HG02759 (cell line): ENCODE measurements around the gene EPHB3.

Experiments used
- ATAC-seq: cut with Tn5 transposase; IDR thresholded peaks from one replicate; pipeline ENCODE4 v1.9.1; 2021; ENCODE audit warnings: mild to moderate bottlenecking, moderate library complexity; ENCODE audit not compliant: unreplicated experiment

EPHB3 gene

DNA sequence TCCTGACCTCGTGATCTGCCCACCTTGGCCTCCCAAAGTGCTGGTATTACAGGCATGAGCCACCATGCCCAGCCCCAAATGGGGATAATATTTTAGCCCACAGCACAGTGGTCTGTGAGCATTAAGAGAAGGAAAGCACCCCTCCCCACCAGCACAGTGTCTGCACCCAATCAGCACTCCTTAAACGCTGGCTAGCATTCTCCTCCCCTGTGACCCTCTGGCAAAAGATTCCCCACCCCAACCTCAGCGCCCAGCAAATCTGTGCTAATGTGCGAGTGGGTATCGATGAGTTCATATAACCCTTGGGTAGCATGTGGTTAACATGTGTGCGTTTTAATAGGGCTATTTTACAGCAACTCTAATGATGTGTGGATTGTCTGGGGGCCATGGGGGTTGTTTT lies 18.3 kb upstream of the EPHB3 start:
- ATAC-seq: no peak

DNA sequence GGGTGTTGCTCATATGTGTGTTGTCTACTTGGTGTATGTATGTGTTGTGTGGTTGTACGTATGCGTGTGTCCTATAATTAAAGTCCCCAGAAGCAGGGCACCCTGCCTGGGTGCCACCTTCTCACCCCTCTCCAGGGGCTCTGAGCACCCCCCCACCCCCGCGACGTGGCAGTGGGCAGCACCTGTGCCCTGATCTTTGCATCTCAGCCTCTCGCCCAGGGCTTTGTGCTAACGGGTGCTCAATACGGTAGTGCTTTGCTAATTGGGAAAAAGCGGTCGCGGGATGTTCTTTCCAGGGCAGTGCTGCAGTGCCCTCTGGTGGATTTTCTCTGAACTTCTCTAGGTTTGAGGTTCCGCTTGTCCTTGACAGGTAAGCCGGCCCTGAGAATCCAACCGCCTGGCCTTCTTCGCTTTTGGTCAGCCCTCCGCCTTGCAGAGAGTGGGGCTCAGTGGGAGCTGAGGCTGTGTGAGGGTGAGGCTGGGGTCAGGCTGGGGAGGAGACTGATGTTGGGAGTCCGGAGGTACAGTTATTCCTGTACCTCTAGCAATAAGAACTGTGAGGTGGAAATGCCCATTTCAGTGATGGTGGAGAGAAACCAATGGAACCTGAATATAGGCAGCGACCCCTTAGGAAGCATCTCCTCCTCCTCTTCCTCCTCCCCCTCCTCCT lies 17.6 kb upstream of the EPHB3 start:
- ATAC-seq: no peak

DNA sequence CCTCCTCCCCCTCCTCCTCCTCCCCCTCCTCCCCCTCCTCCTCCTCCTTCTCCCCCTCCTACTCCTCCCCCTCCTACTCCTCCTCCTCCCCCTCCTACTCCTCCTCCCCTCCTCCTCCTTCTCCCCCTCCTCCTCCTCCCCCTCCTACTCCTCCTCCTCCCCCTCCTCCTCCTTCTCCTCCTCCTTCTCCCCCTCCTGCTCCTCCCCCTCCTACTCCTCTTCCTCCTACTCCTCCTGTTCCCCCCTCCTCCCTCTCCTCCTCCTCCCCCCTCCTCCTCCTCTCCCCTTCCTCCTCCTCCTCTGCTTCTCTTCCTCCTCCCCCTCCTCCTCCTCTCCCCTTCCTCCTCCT lies 17.1 kb upstream of the EPHB3 start:
- no peak for ATAC-seq

DNA sequence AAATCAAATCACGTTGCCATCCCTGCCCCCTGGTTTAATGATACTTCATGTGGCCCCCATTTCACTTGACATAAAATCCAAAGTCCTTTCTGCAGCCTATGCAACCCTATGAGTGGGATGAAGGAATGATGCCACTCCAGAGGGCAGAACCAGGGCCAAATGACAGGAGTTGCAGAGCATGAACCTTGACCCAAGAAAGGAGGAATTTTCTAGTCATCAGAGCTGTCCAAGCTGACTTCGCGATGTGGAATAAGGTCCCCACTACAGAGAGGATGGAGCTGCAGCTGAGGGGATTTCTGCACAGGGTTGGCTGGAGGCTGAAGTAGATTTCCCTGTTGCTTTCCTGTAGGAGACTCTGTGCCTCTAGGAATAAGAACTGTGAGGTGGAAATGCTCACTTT lies 15.8 kb upstream of the EPHB3 start:
- no peak for ATAC-seq

DNA sequence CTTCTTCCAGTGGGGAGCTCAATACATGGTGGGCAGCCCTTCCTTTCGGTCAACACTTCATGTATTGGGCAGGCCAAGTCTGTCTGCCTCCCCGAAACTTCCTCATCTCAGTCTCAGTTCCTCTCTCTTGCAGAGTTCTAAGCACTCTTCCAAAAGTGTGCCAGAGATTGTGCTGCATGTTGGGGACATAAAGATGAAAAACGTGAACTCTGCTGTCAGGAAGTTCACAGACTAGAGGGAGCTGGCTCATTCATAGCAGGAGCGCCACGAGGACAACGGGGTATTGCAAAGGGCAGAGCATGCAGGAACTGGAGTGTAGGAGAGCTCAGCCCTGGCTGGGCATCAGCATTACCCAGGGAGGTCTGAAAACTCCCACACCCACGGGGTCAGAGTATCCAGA lies 15.3 kb upstream of the EPHB3 start:
- no peak for ATAC-seq

DNA sequence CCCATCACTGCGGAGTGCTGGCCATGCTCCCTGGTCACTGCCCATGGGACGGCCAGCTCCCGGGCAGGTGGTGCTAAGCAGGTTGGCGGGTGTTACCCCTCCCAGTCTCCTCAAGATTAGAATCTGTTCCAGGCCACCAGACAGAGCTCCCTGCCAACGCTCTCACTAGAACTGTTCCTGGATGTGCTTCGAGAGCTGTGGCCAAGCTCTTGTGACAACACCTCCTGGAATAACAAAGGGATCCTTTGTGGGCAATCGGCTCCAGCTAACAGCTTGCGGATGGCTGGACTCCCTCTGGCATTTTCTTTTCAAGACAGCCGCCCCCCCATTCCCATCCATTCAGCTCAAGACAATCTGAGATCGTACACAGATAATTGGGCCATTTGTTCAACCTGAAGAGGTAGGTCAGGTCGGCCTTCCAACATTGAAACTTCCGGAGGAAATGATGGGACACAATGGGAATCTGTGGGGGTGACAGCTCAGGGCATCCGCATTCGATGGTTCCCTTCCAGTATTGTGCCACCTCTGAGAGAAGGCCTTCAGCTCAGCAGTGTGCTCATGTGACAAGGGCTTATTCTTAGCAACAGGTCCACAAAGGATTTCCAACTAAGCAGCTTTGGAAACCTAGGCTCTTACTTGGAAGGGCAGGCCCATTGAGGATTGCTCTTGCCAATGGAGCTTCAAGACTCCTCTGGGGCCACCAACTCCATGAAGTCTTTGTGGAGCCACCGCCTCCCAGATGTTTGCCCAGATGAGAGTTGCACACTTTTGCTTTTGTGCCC lies 11.6 kb upstream of the EPHB3 start:
- no peak for ATAC-seq

DNA sequence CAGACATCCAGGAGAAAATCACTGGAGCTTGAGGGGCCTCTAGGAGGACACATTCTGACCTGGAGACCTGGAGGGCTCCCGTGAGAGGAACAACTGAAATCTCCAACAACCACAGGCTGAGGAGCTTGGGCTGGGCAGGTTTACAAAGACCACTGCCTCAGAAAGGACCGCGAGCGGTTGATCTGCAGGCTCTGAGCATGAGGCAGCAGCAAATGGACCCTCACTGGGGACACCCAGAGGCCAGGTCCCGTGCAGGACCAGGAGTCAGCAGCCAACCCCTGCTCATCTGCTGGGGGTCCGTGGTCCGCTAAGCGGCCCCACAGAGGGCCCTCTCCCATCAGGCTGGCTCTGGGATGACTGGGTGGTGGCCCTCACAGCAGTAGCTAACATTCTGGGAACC lies 10.5 kb upstream of the EPHB3 start:
- ATAC-seq: no peak

DNA sequence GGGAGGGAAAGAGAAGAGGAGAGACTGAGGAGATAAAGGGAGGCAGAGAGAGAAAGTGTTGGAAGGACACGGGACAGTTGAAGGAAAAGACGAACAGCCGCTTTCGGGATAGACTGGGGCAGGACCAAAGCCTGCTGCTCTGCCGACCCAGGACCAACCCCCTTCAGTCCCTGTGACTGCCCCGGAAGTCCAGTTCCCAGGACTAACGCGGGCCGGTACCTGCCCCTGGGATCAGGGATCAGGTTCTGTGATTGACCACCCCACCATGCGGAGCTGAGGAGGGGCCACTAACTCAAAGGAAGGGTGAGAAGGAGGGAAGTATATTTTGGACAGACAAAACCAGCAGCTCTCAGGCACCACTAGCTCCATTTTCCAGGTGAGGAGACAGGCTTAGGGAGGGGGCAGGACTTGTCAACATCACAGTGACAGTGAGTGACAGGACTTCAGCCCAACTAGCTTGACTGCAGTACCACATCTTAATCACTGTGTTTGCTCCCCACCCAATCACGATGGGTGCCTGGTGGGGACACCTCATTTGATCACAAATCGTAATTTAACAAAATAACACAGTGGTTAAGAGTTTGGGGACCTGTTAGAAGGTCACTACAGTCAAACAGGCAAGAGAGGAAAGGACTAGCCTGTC lies 9.8 kb upstream of the EPHB3 start:
- ATAC-seq: no peak

DNA sequence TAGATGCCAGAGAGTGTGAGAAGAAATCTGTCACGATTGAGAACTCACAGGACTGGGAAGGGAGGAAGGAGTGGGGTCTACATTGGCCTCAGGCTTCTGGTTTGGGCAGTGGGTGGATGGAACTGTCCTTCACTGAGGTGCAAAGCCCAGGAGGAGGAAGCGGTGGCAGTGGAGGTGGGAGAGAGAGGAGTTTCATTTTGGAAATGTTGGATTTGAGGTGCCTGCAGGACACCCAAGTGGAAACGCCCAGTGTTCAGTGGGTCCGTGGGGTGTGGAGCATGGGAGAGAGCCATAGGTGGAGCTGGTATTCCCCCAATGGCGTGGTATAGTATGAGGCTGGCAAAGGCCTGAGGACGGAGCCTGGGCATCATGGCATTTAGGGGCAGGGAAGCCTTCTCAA lies 9.3 kb upstream of the EPHB3 start:
- ATAC-seq: no peak

DNA sequence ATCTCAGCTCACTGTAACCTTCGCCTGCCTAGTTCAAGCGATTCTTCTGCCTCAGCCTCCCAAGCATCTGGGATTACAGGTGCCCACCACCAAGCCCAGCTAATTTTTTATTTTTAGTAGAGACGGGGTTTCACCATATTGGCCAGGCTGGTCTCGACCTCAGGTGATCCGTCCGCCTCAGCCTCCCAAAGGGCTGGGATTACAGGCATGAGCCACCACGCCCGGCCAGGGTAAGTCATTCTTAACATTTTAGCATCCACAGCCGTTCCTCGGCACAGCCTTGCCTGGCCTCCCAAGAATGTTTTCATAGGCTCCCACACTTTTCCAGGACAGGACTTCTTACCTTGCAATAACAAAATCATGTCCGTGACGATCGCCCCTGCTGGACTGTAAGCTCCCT lies 8.7 kb upstream of the EPHB3 start:
- ATAC-seq: no peak

DNA sequence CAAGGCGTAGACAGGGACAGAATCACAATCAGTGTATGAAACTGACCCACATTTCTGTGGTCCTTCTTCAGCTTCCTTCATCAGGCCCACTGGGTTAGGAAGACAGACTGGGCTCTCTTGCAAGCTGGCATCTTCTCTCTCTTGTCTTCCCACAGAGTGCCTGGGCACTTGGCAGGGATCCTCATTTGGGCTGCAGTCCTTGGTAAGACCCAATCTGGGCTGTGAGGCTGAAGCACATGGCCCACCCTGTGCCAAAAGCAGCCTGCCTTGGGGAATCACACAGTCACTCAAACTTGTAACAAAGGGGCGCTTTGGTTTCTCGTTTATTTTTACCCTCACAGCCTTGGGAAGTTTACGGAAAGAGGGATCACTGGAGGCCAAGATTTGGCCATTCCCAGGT lies 8.2 kb upstream of the EPHB3 start:
- ATAC-seq: no peak

DNA sequence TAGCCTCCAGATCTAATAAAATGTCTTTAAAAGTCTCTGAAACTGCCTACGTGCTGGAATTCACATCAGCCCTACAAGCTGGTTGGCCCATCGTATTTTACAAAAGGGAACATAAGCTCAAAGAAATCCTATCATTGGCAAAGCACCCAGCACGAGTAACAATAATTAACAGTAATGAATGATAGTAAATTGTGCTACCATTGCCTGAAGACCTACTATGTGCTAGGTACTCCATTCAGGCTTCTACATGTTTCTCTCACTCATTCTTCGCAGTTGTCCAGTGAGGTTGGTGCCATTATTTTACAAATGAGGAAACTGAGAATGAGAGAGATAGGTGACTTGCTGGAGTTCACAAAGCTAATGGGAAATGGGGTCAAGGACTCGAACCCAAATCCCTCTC lies 7.1 kb upstream of the EPHB3 start:
- no peak for ATAC-seq

DNA sequence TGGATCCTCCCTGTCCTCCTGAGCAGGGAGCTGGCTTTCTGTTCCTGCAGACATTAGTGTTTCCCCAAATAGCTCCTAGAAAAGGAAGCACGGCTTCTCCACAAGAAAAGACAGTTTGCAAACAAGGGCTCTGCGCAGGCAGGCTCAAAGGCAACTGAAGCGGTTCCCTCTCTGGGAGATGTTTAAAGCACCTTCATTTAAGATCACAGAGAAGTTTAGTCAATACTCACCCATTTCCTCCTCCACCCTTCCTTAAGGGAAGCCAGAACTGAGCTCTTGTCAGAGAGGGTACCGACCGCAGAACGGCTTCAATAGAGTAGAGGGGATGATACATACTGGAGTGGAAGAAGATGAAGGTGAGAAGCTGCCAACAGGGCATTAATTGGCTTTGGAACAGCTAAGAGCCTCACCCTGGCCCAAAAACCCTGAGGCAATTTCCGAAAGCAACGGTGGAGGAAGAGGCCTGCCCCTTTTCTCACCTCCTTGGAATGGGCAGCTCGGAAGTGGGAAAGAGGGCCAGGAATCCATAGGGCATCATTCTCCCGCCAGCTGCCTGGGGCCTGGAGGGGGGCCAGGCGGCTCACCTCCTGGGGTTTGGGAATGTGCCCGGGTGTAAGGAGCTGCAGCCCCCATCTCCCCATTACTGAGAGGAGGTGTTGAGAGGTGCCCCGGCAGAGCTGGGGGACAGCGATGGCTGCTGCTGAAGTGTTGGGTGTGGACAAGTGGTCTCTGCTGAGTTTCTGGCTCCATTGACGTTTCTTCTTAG lies 4.8 kb upstream of the EPHB3 start:
- no peak for ATAC-seq

DNA sequence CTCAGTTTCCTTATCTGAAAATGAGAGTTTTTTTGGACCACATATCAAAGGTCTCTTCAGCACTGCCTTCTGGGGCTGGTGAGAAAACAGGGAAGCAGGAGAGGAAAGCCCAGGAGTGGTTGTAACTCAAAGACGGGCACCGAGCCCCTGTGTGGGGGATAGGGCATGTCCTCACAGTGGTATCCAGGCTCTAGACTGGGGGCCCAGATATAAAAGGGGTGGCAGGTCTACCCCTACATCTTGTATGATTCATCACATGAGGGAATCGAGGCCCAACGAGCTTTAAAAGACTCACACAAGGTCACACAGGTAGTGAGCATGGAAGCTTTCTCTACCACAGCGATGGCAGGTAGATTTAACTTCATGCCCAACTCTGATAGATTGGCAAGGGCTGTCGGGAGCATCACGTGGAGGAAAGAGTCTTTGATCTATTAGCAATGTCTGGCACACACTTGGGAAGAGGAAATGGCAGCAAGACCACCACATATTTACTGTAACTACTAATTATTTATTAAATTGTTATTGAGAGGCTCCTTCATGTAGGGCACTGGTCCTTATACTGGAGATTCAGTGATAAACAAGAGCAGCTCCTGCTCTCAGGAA lies 4.1 kb upstream of the EPHB3 start:
- no peak for ATAC-seq

DNA sequence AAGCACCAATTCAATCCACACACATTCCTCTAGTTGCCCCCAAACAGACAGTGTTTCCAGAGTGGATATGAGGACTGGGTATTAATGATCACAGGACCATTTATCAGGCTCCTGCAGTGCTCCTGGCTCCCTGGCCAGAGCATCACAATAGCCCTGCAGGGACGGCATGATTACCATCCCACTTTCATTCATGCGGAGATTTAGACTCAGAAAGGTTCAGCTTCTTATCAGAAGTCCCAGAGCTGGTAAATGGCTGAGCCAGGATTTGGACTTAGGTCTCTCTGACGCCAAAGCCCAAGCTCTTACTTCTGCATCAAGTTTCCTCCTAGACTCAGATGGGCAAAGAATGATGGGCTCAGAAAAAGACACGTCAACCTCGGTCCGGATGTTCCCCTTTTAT lies 2.9 kb upstream of the EPHB3 start:
- no peak for ATAC-seq

DNA sequence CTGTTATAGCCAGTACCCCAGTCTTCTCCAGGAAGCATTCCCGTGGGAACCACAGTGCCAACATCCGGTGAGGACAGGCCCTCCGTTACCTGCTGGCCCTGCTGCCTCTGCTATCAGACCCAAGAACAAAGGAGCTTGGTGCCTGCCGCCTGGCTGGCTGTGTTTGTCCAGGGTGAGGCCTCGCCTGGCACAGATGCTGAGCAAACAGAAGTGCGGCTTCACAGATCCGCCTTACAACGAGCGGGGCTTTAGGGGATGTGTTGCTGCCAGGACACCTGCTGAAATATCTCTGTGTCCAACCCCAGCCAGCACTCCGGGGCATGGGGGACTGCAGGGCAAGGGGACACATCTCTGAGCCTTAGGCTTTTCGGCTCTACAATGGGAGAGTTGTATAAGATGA lies 2.2 kb upstream of the EPHB3 start:
- no peak for ATAC-seq

DNA sequence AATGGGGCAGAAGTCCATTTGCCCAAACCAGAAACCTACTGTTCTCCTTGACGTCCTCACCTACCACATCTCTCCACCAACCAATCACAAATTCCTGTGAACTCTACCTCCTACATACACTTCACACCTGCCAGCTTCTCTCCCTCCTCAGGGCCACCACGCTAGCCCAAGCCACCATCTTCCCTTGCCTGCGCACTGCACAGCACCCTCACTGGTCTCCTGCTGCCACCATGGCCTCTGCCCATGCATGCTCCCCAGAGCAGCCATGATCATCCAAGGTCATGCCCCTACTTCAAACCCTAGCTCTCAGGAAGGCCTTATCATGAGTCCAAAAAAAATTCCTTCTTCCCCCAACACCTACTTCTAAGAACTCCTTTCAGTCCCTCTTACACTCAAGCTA lies 1.1 kb upstream of the EPHB3 start:
- ATAC-seq: no peak

DNA sequence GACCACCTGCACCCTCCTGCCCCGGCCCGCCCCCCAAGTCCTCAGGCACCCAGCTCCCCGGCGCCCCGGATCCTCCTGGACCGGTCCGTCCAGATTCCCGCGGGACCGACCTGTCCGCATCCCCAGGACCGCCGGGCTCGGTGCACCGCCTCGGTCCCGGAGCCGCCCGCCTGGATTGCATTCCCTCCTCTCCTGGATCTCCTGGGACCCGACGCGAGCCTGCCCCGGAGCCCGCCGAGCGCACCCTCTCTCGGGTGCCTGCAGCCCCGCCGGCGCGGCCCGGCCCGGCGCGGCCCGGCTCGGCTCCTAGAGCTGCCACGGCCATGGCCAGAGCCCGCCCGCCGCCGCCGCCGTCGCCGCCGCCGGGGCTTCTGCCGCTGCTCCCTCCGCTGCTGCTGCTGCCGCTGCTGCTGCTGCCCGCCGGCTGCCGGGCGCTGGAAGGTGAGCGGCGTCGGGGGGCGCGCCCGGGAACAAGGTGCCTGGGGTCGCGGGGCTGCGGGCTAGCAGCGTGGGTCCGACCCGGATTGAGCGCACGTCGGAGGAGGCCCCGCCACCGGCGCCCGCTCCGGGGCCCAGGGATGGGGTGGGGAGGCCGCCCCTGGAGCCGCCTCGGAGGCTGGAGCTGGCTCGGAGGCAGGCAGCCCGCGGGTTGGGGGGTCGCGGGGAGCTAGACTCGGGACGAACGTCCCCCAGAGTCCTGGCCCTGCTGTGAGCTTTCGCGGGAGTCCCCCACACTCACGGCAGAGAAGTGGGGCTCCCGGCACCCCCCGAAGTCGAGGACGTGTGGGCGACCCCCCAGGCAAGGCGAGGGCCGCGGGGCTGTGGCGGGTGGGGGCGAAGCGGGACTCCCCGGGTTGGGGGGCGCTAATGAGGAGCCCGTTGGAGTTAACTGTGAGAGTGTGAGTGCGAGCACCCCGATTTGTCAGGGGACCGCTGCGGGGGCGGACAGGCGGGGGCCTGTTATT lies 610 bp downstream of the EPHB3 start:
- ATAC-seq: no peak

DNA sequence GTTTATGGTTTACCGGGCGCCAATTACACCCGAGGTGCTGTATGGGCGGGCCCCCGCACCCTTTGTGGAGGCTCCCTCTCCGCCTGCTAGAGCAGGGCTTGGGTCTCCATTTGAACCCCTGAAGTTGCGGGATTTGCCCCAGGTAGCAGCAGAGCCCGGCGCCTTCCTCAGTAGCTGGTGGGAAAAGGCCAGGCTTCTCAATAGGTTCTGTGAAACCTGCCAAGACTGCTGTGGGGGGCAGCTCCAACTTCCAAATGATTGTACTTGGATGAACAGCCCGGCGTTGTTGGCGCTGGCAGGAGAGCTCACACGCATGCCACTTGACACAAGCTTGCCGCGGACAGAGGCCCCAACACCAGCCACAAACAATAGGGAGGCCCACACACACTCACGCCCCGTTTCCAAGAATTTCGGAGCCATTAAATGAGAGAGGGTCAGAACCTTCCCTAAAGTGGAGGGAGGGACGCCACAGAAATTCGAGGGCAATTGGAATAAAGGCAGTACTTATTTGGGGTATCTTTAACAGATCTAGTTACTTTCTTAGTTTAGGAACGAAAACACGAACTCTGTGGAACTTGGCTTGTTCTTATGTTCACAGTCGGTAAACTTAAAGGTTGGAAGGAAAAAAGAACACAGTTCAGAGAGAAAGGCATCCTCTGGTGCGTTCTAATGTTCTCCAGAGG lies 1.4 kb downstream of the EPHB3 start:
- no peak for ATAC-seq

DNA sequence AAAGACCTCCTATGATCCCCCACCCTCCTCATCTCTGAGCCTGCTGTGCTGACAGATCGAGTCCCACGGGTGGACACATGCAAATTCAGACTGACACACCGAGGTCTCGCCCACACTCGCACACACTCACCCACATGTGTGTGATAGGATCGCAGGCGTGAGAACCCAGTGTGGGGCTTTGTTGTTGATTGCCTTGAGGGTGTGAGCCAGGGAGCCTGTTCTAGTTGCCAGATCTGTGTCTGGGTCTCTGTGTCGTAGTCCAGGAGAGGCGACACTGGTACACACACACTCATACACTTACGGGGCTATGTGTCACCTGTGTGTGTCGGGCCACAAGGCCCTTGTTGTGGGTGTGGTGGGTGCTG lies 2.0 kb downstream of the EPHB3 start:
- ATAC-seq: no peak
